Stomach (tissue), 4 donors: ENCODE results near the gene DDX25.

ENCODE experiments used
- CTCF ChIP-seq, 7 experiments: fragments of 450-650 bp in 4 of 7; fragments of 200-600 bp in 3 of 7; sonication (generic) in 3 of 7; IDR thresholded peaks; one replicate each; pipeline ENCODE4 v1.5.1; 2016 to 2019; ENCODE audit warnings: antibody characterized with exemption in 7 of 7, control low read depth in 2 of 7, mild to moderate bottlenecking in 1 of 7
- EP300 ChIP-seq: sonication (generic); formaldehyde crosslinking; IDR thresholded peaks from one replicate; pipeline ENCODE4 v1.6.1; 2017; ENCODE audit warnings: antibody characterized with exemption
- POLR2A ChIP-seq, 4 donors: fragments of 450-650 bp; IDR thresholded peaks; one replicate each; pipeline ENCODE4 v1.6.1; 2016; ENCODE audit warnings: antibody characterized with exemption in 4 of 4, control low read depth in 2 of 4, mild to moderate bottlenecking in 1 of 4, moderate library complexity in 1 of 4
- POLR2AphosphoS5 ChIP-seq, 3 donors: sonication (generic); formaldehyde crosslinking; IDR thresholded peaks; one replicate each; pipeline ENCODE4 v1.6.1; 2016; ENCODE audit warnings: antibody characterized with exemption in 3 of 3

GRCh38 chr11:125910226-125910849 is 6.0 kb downstream of the DDX25 start:
- TF ChIP-seq POLR2AphosphoS5 (IDR thresholded peaks at IDR 0.05) = no peak
- no peak for TF ChIP-seq CTCF (IDR thresholded peaks at IDR 0.05)
- TF ChIP-seq POLR2A (IDR thresholded peaks at IDR 0.05) = no peak
- TF ChIP-seq EP300 = no peak
